GM20000 (cell line): ENCODE measurements around the gene PDGFRB.

Experiments used
- DNase-seq: peaks from one replicate; pipeline ENCODE4 v3.0.0; 2012; ENCODE audit warnings: low spot score
- CTCF ChIP-seq: IDR thresholded peaks from 2 replicates; pipeline ENCODE4 v1.5.1; 2012; ENCODE audit warnings: mild to moderate bottlenecking, control low read depth; ENCODE audit errors: extremely low read depth, missing control alignments

The PDGFRB gene

DNA sequence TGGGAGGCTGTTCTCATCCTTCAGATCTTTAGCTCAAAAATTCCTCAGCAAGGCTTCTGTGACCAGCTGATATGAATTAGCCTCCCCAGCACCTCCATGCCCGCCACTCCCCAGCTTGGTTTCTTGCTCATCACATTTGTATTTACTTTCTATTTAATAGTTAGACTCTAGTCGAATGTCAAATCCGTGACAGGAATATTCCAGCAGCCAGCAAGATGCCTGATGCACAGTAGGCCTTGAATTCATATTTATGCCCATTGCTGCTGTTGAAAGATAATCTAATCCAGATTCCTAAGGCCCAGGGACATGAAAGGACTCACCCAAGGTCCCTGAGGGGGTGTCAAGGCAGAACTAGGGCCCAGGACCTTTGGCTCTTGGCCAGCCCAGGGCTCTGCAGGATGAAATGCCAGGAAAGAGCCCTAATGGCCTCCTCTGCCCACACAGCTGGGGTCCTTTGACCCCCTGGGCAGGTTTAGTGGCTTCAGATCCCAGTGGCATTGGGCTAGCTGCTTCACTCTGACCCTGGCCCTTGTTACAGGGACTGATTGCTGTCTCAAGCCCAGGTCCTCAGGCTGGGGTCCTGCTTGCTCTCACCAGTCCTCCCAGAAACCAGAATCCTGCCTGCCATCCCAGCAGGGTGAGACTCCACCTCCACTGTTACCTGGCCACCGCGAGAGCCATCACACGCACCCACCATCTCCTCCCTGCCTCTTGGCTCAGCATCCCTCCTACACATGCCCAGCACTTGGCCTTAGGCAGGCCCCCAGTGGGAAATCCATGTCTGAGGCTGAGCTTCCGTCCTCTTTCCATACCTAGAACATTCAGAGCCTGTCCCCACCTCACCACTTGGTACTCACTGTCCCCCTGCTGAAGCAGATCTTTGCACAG is 76.6 kb downstream of the PDGFRB start:
- no peak for TF ChIP-seq CTCF
- no peak for DNase-seq

DNA sequence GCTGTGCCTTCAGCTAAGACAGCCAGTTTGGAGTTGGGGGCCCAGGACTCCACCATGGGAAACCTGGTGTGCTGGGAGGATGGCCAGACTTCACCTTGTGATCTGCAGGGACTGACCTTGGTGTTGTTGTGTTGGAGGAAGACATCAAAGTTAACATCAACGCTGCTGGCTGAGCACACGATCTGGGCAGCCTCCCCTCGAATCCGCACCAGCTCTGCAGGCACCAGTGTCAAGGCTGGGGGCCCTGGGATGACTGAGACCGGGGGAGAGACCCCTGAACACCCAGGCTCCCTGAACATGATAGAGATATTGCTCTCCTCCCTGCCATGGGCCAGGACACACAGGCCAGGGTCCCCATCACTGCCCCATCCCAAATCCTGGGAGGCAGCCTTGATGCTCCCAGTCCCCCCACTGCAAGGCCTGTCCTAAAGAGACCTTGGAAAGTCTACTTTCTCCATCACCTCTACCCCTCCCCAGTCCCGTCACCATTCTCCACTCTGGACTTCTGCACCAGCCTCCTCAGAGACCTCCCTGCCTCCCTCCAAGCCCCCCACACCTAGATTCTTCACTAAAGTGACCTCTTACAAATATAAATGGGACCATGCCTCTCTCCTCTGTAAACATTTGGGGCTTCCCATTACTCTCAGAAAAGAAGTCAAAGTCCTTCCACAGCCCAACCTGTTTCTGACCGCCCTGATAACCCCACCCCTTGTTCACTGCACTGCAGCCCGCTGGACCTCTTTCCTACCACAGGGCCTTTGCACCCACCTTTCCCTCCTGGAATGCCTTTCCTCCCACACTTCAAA is 77.4 kb downstream of the PDGFRB start:
- DNase-seq, result peak; percentile 3
- no peak for TF ChIP-seq CTCF

DNA sequence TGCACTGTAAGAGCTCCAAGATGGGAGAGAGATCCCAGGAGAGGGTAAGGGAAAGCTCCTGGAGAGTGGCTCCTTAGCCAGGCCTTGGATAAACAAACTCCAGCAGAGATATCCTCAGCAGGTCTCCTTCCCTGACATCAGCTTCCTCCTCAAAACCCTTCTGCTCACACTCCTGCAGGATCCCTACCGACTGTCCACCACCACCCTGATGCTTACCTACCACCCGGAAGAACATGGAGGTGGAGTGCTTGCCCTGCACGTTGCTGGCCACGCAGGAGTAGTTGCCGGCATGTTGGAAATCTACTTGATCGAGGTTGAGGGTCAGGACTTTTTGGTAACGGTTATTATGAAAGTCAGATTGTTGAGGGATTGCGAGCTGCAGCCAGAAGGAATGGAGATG is 78.6 kb downstream of the PDGFRB start:
- no peak for TF ChIP-seq CTCF
- peak; percentile 3 for DNase-seq

DNA sequence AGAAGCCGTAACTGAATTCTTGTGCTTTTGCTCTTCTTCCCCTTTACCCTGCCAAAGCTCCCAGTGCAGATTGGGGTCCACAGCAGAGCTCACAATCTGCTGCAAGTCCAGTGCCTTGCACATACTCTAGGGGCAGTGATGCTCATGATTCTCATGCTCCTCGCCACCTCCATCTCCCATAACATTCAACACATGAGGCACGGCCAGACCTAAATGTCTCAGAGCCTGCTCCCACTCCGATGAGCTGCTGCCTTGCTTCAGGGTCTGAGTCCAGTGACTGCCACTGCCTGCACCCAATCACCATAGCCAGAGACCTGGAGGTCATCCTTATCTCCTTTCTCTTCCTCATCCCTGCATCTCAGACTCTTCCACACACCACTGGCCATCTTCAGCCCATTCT is 79.8 kb downstream of the PDGFRB start:
- peak; percentile 16 for DNase-seq
- TF ChIP-seq CTCF, result no peak

DNA sequence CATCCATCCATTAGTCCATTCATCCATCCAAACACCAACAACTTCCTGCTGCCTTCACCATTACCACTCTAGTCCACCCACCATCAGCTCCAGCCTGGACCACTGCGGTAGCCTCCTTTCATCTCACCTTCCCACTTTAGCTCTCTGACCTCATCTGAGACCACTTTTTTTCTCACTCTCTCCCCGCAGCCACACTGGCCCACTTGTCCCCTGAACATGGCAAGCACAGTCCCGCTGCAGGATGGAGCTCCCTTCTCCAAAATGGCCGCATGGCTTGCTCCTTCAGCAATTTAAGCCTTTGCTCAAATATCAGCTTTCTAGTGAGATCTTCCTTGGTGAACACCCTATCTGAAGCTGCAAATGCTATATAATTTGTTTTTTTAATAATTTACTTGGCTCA is 80.4 kb downstream of the PDGFRB start:
- TF ChIP-seq CTCF, result no peak
- DNase-seq, result no peak

DNA sequence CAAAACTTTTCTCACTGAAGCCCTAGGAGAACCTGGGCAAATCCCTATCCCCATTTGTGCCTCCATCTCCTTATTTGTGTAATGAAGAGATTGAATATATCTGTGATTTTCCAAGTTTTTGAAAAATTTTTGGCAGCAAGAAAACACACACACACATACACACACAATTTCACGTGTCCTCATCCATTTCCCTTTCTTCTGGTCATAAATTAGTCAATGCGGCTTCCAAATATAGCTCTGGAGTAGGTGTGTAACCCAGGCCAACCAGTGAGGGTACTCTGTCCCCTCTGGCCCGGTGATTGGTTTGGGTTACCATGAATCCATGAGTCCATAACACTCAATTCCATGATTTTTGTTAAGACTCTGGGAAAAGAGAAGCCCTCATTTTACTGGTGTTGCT is 82.0 kb downstream of the PDGFRB start:
- DNase-seq, result no peak
- no peak for TF ChIP-seq CTCF

DNA sequence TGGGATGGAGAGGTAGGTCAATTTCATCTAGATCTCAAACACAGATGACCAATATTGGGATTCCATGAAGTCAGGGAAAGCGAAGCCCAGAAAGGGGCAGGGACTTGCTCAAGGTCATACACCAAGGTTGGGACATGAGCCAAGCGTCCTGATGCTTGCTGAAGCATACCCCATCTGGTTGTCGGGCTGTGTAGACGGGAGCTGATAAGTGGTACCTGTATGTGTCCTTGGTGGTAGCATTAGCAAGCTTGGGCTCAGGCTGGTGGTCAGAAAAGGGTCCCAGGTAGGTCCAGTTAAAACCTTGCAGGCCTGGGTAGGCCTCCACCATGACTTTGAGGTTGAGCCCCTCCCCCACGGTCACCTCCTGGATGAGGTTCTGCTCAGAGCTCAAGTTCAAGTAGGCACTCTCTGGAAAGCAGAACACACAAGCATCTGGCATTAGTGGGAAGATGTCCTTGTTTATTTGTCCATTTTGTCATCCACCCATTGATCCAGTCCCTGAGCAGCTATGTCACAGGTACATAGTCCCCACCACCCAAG is 82.5 kb downstream of the PDGFRB start:
- no peak for TF ChIP-seq CTCF
- DNase-seq, result no peak
